PC-3 (cell line): ENCODE results near the gene EIF2S2.

Experiments
- CTCF ChIP-seq: fragments of 300-600 bp; sonication (generic); conservative IDR thresholded peaks from 2 replicates; pipeline ENCODE4 v1.5.1; 2017; ENCODE audit warnings: antibody characterized with exemption, low read depth, mild to moderate bottlenecking, low read length
- EZH2 ChIP-seq: fragments of 300-600 bp; sonication (generic); IDR thresholded peaks from one replicate; pipeline ENCODE4 v1.6.1; 2017; ENCODE audit warnings: antibody characterized with exemption, mild to moderate bottlenecking, low read length; ENCODE audit not compliant: unreplicated experiment

- TF ChIP-seq CTCF = no peak
- TF ChIP-seq EZH2 = no peak
Observed at GRCh38 chr20:34112600-34113101, 608 bp upstream of the EIF2S2 start.
